ENCODE data around the gene MPPED1.

Gene MPPED1

DNA sequence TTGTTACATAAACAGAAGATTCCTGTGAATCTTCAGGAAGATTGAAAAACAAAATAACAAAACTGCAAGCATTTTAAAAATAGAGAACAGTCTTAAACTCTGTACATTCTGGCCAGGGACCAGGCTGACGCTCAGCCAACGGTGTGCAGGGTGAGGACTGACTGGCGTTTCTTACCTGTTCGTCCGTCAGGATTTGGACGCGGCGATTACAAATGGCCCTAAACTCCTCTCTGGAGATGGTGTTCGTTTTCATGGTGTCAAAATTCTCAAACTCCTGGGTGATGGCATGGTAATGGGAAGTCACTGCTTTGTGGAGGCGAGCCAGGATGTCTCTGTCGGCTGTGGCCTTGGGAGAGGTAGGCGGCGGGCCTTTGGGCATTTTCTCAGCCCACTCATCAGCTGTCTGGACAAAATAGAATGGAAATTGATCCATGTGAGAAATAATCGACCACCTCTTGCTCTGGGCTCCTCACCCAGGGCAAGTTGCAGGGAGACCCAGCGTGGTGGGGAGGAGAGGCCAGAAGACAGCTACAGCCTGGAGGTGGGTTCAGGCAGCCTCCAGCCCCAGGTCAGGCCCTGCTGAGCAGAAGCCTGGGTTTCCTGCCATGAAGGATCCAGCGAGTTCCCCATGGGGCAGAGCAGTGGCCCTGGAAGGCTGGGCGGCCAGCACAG is 143.0 kb downstream of the MPPED1 start:
- Mint-ChIP-seq H3K36me3 (ENCODE audit: low read depth) (no peaks in the 10 kb centered on the region), H3K27me3 (ENCODE audit: low read depth, poor library complexity) (peaks cover 3% of the 10 kb centered on the region), H3K9me3 (peaks cover 36% of the 10 kb centered on the region), H3K4me3 (no peak overlapping the region), H3K27ac (no peak overlapping the region), H3K4me1 (no peaks in the 10 kb centered on the region)
- TF ChIP-seq, protein P1, sequence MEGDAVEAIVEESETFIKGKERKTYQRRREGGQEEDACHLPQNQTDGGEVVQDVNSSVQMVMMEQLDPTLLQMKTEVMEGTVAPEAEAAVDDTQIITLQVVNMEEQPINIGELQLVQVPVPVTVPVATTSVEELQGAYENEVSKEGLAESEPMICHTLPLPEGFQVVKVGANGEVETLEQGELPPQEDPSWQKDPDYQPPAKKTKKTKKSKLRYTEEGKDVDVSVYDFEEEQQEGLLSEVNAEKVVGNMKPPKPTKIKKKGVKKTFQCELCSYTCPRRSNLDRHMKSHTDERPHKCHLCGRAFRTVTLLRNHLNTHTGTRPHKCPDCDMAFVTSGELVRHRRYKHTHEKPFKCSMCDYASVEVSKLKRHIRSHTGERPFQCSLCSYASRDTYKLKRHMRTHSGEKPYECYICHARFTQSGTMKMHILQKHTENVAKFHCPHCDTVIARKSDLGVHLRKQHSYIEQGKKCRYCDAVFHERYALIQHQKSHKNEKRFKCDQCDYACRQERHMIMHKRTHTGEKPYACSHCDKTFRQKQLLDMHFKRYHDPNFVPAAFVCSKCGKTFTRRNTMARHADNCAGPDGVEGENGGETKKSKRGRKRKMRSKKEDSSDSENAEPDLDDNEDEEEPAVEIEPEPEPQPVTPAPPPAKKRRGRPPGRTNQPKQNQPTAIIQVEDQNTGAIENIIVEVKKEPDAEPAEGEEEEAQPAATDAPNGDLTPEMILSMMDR (IDR thresholded peaks at IDR 0.05) = no peak
- DNase-seq = no peak

DNA sequence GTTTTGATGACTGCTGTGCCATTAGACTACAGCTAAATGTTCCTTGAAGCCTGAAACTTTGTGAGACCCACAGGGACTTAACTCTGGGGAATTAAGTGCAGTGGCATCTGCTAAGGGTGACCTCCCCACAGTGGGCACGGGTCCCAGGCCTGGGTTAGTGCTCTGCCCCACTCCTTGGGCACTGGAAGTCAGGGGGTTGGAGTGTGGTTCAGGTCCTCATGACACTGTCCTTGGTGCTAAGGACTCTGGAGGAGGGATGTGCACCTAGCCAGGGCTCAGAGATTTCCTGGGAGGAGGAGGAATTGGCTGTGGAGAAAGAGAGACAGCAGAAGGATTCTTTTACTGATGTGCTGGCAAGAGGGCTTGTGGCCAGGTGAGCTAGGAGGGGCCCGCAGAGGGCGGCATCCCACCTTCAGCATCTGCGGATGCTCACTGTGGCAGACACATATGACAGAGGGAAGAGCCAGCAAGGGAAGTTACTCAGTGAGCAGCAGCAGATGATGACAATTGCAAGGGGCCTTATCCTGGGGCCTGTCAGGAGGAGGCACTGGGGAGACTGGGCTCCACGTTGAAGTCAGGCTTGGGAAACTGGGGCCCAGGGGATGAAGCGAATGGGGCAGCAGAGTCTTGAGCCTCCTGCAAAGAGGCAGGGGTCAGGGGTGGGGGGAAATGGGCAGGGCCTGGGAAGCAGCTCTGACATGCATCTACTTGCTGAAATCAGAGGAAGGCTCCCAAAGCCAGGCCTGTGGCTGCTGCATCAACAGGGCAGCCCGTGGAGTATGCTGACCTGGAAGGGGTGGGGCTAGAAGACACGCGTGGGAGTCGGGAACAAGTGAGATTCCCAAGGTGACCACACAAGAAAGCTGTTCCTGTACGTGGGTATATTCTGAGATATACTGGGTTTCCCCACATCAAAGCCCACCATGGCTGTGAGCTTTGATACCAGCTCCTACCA is 144.0 kb downstream of the MPPED1 start:
- Mint-ChIP-seq H3K4me1 (peaks cover 7% of the 10 kb centered on the region), H3K36me3 (ENCODE audit: low read depth) (no peaks in the 10 kb centered on the region), H3K27ac (no peak overlapping the region), H3K4me3 (no peak overlapping the region), H3K27me3 (ENCODE audit: low read depth, poor library complexity) (peaks cover 2% of the 10 kb centered on the region), H3K9me3 (peaks cover 36% of the 10 kb centered on the region)
- TF ChIP-seq, protein P1 (IDR thresholded peaks at IDR 0.05) = no peak
- DNase-seq = no peak
